Mucosa of gallbladder (tissue), 1 donor: Measurements from ENCODE around the gene MNX1. TPM values are rescaled to one million over a fixed set of nuclear protein-coding genes. Genes with fewer than 3 reads are reported as not detected.
A peak's percentile ranks its signal among the peaks of the same experiment; 100 is the strongest.

Experiments used
- DNase-seq: peaks from one replicate; pipeline ENCODE4 v3.0.0-alpha.2; 2020; ENCODE audit warnings: low spot score
- total RNA-seq: library from RNA; stranded (reverse); gene quantifications from one replicate; pipeline ENCODE4 v1.2.1, GENCODE V29; 2021
- donor health status: DM: no; HTN: no; CAD: no.

Gene MNX1
- total RNA-seq: 15.4 TPM

- peak; percentile 73 for DNase-seq
Observed at GRCh38 chr7:157010588-157011332, at the start of gene MNX1. Gene MNX1 (minus strand): TSS chr7:157010663. CDS start chr7:157010350, 313 bp downstream.

- no peak for DNase-seq
Observed at GRCh38 chr7:157059534-157059933, 49.1 kb upstream of the MNX1 start.

DNA sequence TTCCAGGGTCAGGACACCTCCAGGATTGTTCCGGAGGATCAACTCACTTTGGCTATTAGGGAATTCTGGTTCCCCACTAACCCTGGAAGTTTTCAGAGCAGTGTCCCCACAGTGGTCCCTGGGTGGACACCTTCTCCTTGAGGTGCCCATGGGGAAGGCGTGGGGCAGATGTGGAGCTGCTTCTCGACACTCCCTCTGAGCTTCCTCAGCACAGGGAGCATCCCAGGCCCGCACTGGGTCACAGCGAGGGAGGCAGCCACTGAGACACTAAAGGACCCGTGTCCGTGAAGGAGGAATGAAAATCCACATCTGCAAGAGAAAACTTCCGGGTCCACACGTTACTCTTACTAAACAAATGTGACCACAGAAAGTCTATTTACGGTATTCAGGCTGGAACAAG lies 48.2 kb upstream of the MNX1 start:
- no peak for DNase-seq

GRCh38 chr7:157058068-157058467 lies 47.6 kb upstream of the MNX1 start:
- no peak for DNase-seq

GRCh38 chr7:157056957-157057902 lies 46.8 kb upstream of the MNX1 start:
- no peak for DNase-seq

DNA sequence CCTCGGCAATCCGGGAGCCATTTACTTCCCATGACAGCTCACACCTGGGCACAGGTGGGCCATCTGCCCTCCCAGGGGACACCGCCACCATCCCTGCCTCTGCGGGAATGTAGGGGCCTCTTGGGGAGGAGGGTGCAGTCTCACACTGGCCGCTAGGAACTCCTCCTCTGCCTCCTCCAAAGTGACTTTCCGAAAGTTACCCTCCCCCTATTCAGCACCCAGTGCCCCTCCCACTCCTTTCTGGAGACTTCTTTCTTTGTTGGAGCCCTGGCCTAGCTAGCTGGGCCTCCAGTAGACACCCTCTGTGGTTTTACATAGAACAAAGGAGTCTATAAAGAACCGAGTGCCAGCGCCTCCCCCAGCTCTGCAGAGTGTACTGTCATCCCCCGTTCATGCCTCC lies 45.8 kb upstream of the MNX1 start:
- DNase-seq: no peak

- no peak for DNase-seq
Observed at GRCh38 chr7:157054927-157055326, 44.5 kb upstream of the MNX1 start.

GRCh38 chr7:157053118-157053517 lies 42.7 kb upstream of the MNX1 start:
- no peak for DNase-seq

DNA sequence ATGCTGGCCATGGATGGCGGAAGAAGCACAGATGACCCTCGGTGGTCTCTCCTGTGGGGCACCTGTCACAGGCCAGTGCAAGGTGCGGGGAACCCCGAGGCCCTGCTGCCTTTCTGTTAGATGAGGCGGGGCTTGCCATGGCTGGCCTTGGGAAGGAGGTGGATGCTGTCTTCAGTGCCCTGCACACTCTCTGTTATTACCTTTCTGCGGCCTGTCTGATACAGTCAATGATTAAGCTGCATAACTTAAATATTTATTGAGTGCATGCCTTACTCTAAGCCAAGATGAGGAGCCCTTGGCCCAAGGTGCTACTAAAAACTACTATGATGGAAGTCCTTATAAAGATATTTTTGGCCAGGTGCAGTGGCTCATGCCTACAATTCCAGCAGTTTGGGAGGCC lies 36.7 kb upstream of the MNX1 start:
- DNase-seq: peak; percentile 22

- DNase-seq: no peak
Observed at GRCh38 chr7:157046681-157047080, 36.2 kb upstream of the MNX1 start.

DNA sequence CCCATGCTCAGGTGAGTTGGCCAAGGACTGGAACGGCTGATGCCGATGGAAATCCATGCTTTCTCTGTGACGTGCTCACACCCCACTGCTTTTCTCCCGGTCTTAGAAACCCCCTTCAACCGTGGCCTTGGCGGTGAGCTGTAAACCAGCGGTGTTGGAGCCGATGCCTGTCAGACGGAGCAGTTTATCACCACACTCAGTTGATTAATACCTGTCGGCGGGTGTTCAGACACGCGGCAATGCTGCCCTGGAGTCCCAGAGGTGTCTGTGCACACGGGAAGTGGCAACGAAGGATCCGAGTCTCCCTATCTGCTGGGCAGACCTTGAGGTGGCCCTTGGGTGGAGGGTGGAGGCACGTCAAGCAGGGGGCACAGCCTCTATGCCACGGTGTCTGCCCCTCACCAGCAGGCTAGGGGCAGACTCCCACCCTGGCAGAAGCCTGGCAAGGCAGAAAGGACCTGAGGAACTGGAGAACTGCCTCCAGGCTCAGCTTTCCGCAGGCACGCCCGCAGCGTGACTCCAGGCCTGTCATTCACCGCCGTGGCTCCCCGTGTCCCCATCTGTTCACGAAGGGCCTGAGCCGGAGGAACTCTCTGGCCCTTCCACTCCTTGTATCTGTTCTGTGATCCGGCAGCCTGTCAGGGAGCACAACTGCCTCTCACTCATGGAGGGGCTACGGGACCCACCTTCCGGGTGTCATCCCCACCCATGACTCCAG lies 34.6 kb upstream of the MNX1 start:
- DNase-seq: no peak

DNA sequence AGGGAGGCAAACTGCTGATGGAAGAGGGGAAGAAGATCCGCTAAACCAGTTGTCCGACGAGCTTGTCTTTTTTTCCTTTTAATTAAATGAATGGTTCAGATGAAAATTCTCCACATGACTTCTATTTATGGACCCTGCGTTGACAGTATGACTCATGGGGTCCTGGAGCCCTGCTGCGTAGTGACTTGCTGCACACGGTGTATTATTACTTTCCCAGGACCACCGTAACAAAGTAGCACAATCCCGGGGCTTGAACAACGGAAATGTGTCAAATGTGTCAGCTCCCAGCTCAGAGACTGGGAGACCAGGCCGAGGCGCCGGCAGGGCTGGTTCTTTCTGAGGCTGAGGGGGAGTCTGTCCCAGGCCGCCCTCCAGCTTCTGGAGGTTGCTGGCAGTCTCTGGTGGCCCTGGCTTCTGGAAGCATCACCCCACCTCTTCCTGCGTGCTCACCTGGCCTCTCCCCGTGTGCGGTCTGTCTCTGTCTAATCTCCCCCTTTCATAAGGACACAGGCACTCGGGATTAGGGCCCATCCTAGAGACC lies 33.8 kb upstream of the MNX1 start:
- DNase-seq: no peak

GRCh38 chr7:157043745-157044144 lies 33.3 kb upstream of the MNX1 start:
- no peak for DNase-seq

DNA sequence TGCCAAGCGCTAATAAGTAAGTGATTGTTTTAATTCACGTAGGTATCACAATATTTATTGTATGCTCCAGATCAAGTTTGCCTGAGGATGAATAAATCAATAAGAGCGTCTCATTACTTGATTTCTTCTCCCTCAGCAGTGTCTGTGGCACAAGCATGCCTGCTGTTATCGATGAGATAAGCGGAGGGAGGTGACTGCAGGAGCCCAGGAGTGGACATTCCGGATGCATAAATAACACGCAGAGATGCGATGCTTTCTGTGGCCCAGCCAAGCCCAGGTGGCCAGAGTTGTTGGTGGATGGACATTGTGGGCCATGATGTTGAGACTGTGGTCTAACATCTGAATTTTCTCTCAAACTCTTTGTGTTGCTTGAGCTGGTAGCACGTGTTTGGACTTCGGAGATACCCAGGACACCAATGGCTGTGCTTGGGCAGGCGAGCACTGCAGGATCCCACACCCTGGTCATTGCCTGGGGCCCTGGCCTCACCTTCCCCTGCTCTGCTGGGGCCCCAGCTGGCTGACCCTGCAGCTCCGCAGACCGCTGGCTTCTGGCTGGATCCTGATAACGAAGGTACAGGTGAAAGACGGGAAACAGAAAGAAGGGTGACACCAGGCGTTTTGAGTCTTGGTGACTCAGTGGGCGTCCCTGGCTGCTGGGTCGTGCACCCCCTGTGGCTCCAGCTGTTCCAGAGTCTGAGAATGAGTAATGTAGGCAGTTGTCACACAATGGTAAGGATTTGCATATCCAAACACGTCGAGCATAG lies 31.2 kb upstream of the MNX1 start:
- no peak for DNase-seq

DNA sequence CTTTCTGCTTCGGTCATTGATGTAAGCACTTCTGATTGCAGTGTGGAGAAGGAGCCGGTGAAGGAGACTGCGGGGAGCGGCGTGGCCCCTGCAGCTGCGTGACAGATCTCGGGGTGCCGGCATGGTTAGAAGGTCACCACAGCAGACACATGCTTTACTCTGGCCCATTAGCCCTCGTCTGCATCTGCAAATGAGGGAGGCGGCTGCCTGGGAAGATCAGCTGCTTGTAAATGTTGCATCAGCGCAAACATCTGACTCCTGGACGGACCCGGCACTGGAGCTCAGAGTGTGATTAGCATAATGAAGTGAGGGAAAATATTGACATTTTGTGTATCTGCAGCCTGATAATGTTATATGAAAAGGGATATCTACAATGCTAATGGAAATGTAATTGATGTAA lies 30.5 kb upstream of the MNX1 start:
- no peak for DNase-seq

- DNase-seq: no peak
Observed at GRCh38 chr7:157037635-157038034, 27.2 kb upstream of the MNX1 start.

DNA sequence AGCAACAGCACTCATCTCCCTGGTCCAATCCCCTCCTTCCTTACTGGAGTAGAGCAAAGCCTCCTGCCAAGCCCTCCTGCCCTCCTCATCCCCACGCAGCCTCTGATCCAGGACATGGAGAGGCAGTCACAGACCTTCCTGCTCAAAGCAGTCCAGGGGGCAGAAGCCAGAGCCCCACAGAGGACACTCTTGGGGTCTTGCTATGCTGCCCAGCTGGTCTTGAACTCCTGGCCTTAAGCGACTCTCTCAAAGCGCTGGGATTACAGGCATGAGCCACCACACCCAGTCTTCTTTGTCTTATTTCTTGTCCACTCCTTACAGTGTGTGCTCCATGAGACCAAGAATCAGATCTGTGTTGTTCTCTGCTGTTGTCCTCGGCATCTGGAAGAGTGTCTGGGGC lies 26.6 kb upstream of the MNX1 start:
- no peak for DNase-seq

DNA sequence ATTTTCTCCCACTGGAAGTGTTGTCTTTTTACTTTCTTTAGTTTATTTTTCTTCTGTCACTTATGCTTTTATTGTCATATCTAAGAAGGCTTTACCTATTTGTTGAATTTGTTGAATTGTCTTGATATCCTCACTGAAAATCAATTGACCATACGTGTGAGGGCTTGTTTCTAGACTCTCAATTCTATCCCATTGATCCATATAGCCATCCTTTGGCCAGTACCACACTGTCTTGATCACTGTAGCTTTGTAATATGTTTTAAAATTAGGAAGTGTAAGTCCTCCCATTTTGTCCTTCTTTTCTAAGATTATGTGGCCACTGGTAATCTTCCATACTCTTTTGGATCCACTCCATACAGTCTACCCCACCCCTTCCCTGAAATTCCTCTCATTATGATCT lies 25.5 kb upstream of the MNX1 start:
- no peak for DNase-seq

GRCh38 chr7:157035302-157035701 lies 24.8 kb upstream of the MNX1 start:
- DNase-seq: no peak

GRCh38 chr7:157033483-157034473 lies 23.3 kb upstream of the MNX1 start:
- DNase-seq: no peak
